HG03442 (cell line): ENCODE data around the gene FFAR1.
"Not testable (repeated sequence)": the region's sequence is repeated elsewhere in the genome, so short reads cannot be mapped to it uniquely, and the experiment has no call there.

Experiments
- ATAC-seq: cut with Tn5 transposase; IDR thresholded peaks from one replicate; pipeline ENCODE4 v1.9.1; 2021; ENCODE audit warnings: mild to moderate bottlenecking, moderate library complexity; ENCODE audit not compliant: unreplicated experiment

FFAR1 gene

DNA sequence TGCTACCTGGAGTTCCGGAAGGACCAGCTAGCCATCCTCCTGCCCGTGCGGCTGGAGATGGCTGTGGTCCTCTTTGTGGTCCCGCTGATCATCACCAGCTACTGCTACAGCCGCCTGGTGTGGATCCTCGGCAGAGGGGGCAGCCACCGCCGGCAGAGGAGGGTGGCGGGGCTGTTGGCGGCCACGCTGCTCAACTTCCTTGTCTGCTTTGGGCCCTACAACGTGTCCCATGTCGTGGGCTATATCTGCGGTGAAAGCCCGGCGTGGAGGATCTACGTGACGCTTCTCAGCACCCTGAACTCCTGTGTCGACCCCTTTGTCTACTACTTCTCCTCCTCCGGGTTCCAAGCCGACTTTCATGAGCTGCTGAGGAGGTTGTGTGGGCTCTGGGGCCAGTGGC is 11.7 kb downstream of the FFAR1 start:
- ATAC-seq, result not testable (repeated sequence)

- not testable (repeated sequence) for ATAC-seq
These were observed 12.4 kb downstream of the FFAR1 start for GRCh38 chr19:35360081-35360480.

DNA sequence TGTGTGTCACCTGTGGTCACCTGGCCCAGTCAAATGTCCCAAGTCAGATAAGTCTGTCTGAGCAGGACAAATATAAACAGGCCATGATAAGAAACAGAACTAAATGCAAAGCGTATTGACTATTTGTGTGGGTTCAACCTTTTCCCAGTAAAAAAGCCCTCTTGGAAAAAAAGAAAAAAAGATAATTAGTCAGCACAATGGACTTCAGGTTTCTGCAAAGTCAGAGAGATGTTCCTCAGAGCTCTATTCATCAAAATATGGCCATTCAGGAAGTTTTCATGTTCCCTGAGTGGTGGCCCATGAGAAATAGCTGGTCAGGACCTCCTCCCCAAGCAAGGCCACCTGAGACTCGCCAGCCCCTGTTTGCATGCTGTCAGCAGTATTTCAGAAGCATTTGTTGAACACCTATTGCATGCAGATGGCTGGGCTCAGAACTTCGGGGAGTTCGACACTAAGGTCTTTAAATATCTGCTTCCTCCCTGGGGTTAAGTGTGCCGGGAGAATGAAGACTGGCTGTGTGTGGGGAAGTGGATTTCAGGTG is 13.2 kb downstream of the FFAR1 start:
- ATAC-seq, result no peak

GRCh38 chr19:35362261-35363000 is 14.7 kb downstream of the FFAR1 start:
- no peak for ATAC-seq

GRCh38 chr19:35363001-35363590 is 15.4 kb downstream of the FFAR1 start:
- no peak for ATAC-seq

DNA sequence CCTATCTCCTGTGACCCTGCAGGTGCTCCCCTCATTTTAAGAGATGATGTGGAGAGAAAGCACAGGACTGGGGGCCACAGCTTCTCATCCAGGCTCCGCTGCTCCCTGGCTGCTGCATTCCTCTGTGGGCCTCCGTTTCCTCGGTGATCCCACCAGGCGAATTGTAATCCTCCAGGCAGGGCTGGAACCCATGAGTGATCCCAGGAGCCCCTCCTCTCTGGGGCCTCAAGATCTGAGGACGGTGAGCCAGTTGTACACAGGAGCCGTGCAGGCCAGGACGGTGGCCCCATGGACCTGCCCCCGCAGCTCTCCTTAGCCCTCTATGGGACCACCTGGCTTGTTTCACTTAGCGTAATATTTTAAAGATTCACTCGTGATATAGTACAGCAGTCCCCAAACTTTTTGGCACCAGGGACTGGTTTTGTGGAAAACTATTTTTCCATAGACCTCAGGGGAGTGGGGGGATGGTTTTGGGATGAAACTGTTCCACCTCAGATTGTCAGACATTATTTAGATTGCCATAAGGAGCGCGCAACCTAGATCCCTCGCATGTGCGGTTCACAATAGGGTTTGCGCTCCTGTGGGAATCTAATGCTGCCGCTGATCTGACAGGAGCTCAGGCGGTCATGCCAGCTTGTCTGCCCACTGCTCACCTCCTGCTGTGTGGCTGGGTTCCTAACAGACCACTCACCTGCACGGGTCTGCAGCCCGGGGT is 16.2 kb downstream of the FFAR1 start:
- ATAC-seq, result no peak

GRCh38 chr19:35365303-35365702 is 17.6 kb downstream of the FFAR1 start:
- ATAC-seq, result no peak

GRCh38 chr19:35368378-35368777 is 20.7 kb downstream of the FFAR1 start:
- no peak for ATAC-seq

- ATAC-seq, result no peak
These were observed 21.8 kb downstream of the FFAR1 start for GRCh38 chr19:35369522-35369921.

- no peak for ATAC-seq
These were observed 23.0 kb downstream of the FFAR1 start, which contains the start of gene GPR42 for GRCh38 chr19:35370722-35371121. TSS of gene GPR42 (plus strand) at chr19:35371068. CDS start at chr19:35371360, 292 bp downstream.

GRCh38 chr19:35373492-35373891 is 25.8 kb downstream of the FFAR1 start:
- no peak for ATAC-seq

GRCh38 chr19:35374031-35374430 is 26.3 kb downstream of the FFAR1 start:
- ATAC-seq, result not testable (repeated sequence)

GRCh38 chr19:35375505-35376307 is 28.0 kb downstream of the FFAR1 start:
- no peak for ATAC-seq

- ATAC-seq, result no peak
These were observed 30.0 kb downstream of the FFAR1 start for GRCh38 chr19:35377656-35378055.

- no peak for ATAC-seq
These were observed 30.7 kb downstream of the FFAR1 start for GRCh38 chr19:35378356-35378755.

DNA sequence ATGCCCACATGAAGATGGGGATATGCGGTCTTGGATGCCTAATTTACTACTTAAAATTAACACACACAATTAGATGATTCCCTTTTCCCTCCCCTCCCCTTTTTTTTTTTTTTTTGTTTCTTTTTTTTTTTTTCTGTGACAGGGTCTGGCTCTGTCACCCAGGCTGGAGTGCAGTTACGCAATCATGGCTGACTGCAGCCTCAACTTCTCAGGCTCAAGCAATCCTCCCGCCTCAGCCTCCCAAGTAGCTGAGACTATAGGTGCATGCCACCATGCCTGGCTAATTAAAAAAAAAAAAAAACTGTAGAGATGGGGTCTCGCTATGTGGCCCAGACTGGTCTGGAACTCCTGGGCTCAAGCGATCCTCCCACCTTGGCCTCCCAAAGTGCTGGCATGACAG is 31.8 kb downstream of the FFAR1 start:
- ATAC-seq, result not testable (repeated sequence)

- no peak for ATAC-seq
These were observed 32.3 kb downstream of the FFAR1 start for GRCh38 chr19:35379992-35380391.

- no peak for ATAC-seq
These were observed 32.9 kb downstream of the FFAR1 start for GRCh38 chr19:35380450-35381124.

DNA sequence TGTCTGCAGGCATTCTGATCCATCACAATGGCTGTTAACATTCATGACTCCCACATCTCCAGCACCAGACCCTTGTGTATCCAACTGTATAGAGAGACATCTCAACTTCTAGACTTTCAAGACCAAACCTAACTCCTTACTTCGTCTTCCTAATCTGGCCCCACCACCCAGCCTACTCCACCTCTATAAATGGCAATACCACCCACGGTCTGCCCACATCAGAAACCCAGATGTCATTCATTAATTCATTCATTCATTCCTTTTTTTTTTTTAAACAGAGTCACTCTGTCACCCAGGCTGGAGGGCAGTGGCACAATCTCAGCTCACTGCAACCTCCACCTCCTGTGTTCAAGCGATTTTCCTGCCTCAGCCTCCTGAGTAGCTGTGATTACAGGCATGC is 33.6 kb downstream of the FFAR1 start:
- no peak for ATAC-seq

- no peak for ATAC-seq
These were observed 34.2 kb downstream of the FFAR1 start for GRCh38 chr19:35381926-35382325.
